H9 (cell line): ENCODE measurements around the gene MROH2A. TPM values are rescaled to one million over a fixed set of nuclear protein-coding genes. Genes with fewer than 3 reads are reported as not detected.

Source experiments
- DNase-seq: peaks from one replicate; pipeline ENCODE4 v3.0.0-alpha.2; 2017
- H2AFZ ChIP-seq: one replicate; pipeline ENCODE4 v1.6.1; 2013; ENCODE audit warnings: mild to moderate bottlenecking, low read length, control low read depth, moderate library complexity
- H2AK5ac ChIP-seq: 2 replicates; pipeline ENCODE4 v1.6.1; 2013; ENCODE audit warnings: low read length, control low read depth, mixed read lengths; ENCODE audit not compliant: insufficient read length
- H2BK120ac ChIP-seq: one replicate; pipeline ENCODE4 v1.6.1; 2013; ENCODE audit warnings: low read depth, mild to moderate bottlenecking, low read length, control low read depth, inconsistent platforms; ENCODE audit not compliant: poor library complexity, severe bottlenecking
- H2BK12ac ChIP-seq: 2 replicates; pipeline ENCODE4 v1.6.1; 2013; ENCODE audit warnings: low read length, control low read depth, mixed read lengths, low read depth; ENCODE audit not compliant: insufficient read length
- H2BK15ac ChIP-seq: 2 replicates; pipeline ENCODE4 v1.6.1; 2013; ENCODE audit warnings: low read depth, low read length, control low read depth
- H2BK20ac ChIP-seq: one replicate; pipeline ENCODE4 v1.6.1; 2013; ENCODE audit warnings: low read depth, mild to moderate bottlenecking, low read length, control low read depth, inconsistent platforms; ENCODE audit not compliant: poor library complexity, severe bottlenecking
- H2BK5ac ChIP-seq: 2 replicates; pipeline ENCODE4 v1.6.1; 2013; ENCODE audit warnings: low read length, control low read depth, mixed read lengths; ENCODE audit not compliant: insufficient read length
- H3K14ac ChIP-seq: 2 replicates; pipeline ENCODE4 v1.6.1; 2013; ENCODE audit warnings: low read length, control low read depth; ENCODE audit not compliant: insufficient read depth
- H3K18ac ChIP-seq: 2 replicates; pipeline ENCODE4 v1.6.1; 2013; ENCODE audit warnings: low read depth, mild to moderate bottlenecking, mixed read lengths, low read length, control low read depth; ENCODE audit not compliant: insufficient read length
- H3K23ac ChIP-seq: 2 replicates; pipeline ENCODE4 v1.6.1; 2013; ENCODE audit warnings: low read length, control low read depth, mixed read lengths, low read depth; ENCODE audit not compliant: insufficient read length
- H3K23me2 ChIP-seq: 2 replicates; pipeline ENCODE4 v1.6.1; 2013; ENCODE audit warnings: low read depth, mild to moderate bottlenecking, mixed read lengths, low read length, control low read depth; ENCODE audit not compliant: insufficient read length, poor library complexity, severe bottlenecking
- H3K27ac ChIP-seq: 2 replicates; pipeline ENCODE4 v1.5.1; 2013; ENCODE audit warnings: low read length, control low read depth, mixed read lengths, low read depth; ENCODE audit not compliant: insufficient read length
- H3K27me3 ChIP-seq: 2 replicates; pipeline ENCODE4 v1.6.1; 2013; ENCODE audit warnings: low read length, control low read depth, inconsistent platforms; ENCODE audit not compliant: insufficient read depth
- H3K4ac ChIP-seq: 2 replicates; pipeline ENCODE4 v1.6.1; 2013; ENCODE audit warnings: low read depth, mild to moderate bottlenecking, control low read depth, inconsistent platforms, low read length, moderate library complexity
- H3K4me1 ChIP-seq: 2 replicates; pipeline ENCODE4 v1.6.1; 2013; ENCODE audit warnings: low read length, control low read depth, inconsistent platforms; ENCODE audit not compliant: insufficient read depth
- H3K4me2 ChIP-seq: 2 replicates; pipeline ENCODE4 v1.6.1; 2013; ENCODE audit warnings: low read length, control low read depth, mixed read lengths; ENCODE audit not compliant: insufficient read length, insufficient read depth
- H3K56ac ChIP-seq: 2 replicates; pipeline ENCODE4 v1.6.1; 2013; ENCODE audit warnings: low read depth, mild to moderate bottlenecking, mixed read lengths, low read length, control low read depth; ENCODE audit not compliant: insufficient read length
- H3K79me1 ChIP-seq: 2 replicates; pipeline ENCODE4 v1.6.1; 2013; ENCODE audit warnings: low read depth, mild to moderate bottlenecking, moderate library complexity, low read length, control low read depth, inconsistent platforms; ENCODE audit not compliant: insufficient read depth, poor library complexity, severe bottlenecking
- H3K79me2 ChIP-seq: 2 replicates; pipeline ENCODE4 v1.6.1; 2013; ENCODE audit warnings: low read length, control low read depth, inconsistent platforms; ENCODE audit not compliant: insufficient read depth
- H3K9ac ChIP-seq: 2 replicates; pipeline ENCODE4 v1.6.1; 2013; ENCODE audit warnings: low read length, control low read depth, mixed read lengths; ENCODE audit not compliant: insufficient read length; ENCODE audit errors: extremely low read depth
- H3K9me3 ChIP-seq: one replicate; pipeline ENCODE4 v1.6.1; 2013; ENCODE audit warnings: low read depth, low read length, inconsistent platforms; ENCODE audit not compliant: control insufficient read depth
- H3T11ph ChIP-seq: one replicate; pipeline ENCODE4 v1.6.1; 2013; ENCODE audit warnings: mild to moderate bottlenecking, low read length, control low read depth, inconsistent platforms
- H4K20me1 ChIP-seq: one replicate; pipeline ENCODE4 v1.6.1; 2013; ENCODE audit not compliant: control insufficient read depth, insufficient read length, insufficient read depth
- H4K5ac ChIP-seq: 2 replicates; pipeline ENCODE4 v1.6.1; 2013; ENCODE audit warnings: low read depth, mild to moderate bottlenecking, mixed read lengths, low read length, control low read depth; ENCODE audit not compliant: insufficient read length
- H4K8ac ChIP-seq: replicated peaks from 2 replicates; pipeline ENCODE4 v1.6.1; 2013; ENCODE audit warnings: low read length, control low read depth, mixed read lengths, low read depth; ENCODE audit not compliant: insufficient read length
- H4K91ac ChIP-seq: 2 replicates; pipeline ENCODE4 v1.6.1; 2013; ENCODE audit warnings: low read depth, mild to moderate bottlenecking, moderate library complexity, mixed read lengths, low read length, control low read depth; ENCODE audit not compliant: insufficient read length
- H3K27ac Mint-ChIP-seq, 3 experiments: 2 replicates in 2 of 3; 3 replicates in 1 of 3; pipeline ENCODE4 v1.8.0; 2020 to 2021; ENCODE audit warnings: mixed read lengths in 3 of 3, mild to moderate bottlenecking in 1 of 3, moderate library complexity in 1 of 3
- H3K27me3 Mint-ChIP-seq: 2 replicates; pipeline ENCODE4 v1.8.0; 2021; ENCODE audit warnings: low read depth, mild to moderate bottlenecking, moderate library complexity, mixed read lengths
- H3K36me3 Mint-ChIP-seq, 3 experiments: 2 replicates in 2 of 3; 3 replicates in 1 of 3; pipeline ENCODE4 v1.8.0; 2020 to 2021; ENCODE audit warnings: low read depth in 3 of 3, mixed read lengths in 3 of 3; ENCODE audit not compliant: insufficient read depth in 1 of 3
- H3K4me1 Mint-ChIP-seq, 2 experiments: 2 replicates each; pipeline ENCODE4 v1.8.0; 2020; ENCODE audit warnings: mixed read lengths in 2 of 2
- H3K4me3 Mint-ChIP-seq, 2 experiments: 2 replicates in 1 of 2; 3 replicates in 1 of 2; pipeline ENCODE4 v1.8.0; 2020 to 2021; ENCODE audit warnings: mild to moderate bottlenecking in 2 of 2, mixed read lengths in 2 of 2, moderate library complexity in 1 of 2
- H3K9me3 Mint-ChIP-seq, 2 experiments: 2 replicates in 1 of 2; 3 replicates in 1 of 2; pipeline ENCODE4 v1.8.0; 2020; ENCODE audit warnings: mild to moderate bottlenecking in 2 of 2, mixed read lengths in 2 of 2, moderate library complexity in 1 of 2
- CTCF ChIP-seq: fragments of 200-600 bp; sonication (generic); conservative IDR thresholded peaks from 3 replicates; pipeline ENCODE4 v1.8.0; 2021; ENCODE audit warnings: antibody characterized with exemption, mild to moderate bottlenecking
- WGBS: extraction: QIAGEN DNeasy Blood & Tissue Kit; methylation state at CpG from one replicate; pipeline ENCODE4 v1.1.7; 2013; ENCODE audit warnings: missing lambda C conversion rate, low lambda C conversion rate, mixed read lengths; ENCODE audit not compliant: insufficient read length; ENCODE audit errors: extremely low coverage; 5-methylcytosine and 5-hydroxymethylcytosine counted together
- total RNA-seq: library from RNA; stranded (reverse); gene quantifications from 2 replicates; pipeline ENCODE4 v1.2.1, GENCODE V29; 2021

Gene MROH2A
- total RNA-seq, 1 experiment from 2014 or later = not detected

DNA sequence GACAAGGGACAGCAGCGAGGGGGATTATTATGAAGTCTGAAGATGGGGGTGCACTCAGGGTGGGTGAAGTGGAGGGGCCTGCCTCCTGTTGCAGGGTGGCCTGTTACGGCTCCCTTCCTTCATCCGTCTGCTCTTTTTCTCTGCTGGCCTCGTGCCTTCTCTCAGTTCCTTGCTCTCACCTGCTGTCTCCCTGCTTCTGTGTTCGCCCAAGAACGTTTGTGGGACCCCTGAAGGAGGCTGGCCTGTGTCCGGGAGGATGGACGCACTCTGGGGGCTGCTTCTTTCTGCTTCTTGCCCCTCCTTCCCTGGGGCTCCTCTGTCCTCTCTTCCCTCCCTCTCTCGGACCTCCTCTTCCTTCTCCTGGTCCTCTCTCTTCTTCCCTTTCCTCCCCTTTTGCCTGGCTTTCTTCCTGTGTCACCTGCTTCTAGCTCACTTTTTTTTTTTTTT is 13.8 kb downstream of the MROH2A start:
- H2AFZ ChIP-seq = no peak overlapping the region
- WGBS = no CpG with 5 or more reads among the region's 9 CpGs
- no peak overlapping the region for H3K56ac ChIP-seq
- no peaks in the 10 kb centered on the region for H3K23me2 ChIP-seq
- H3K4me1 Mint-ChIP-seq = no peaks in the 10 kb centered on the region
- H3K27me3 Mint-ChIP-seq = peaks cover 10% of the 10 kb centered on the region
- H3K9me3 ChIP-seq = no peaks in the 10 kb centered on the region
- no peak overlapping the region for H2BK12ac ChIP-seq
- H3K79me2 ChIP-seq = no peaks in the 10 kb centered on the region
- no peak overlapping the region for H4K91ac ChIP-seq
- no peak overlapping the region for H3T11ph ChIP-seq
- H2AK5ac ChIP-seq = no peak overlapping the region
- no peak overlapping the region for H3K27ac Mint-ChIP-seq
- no peak overlapping the region for H4K8ac ChIP-seq
- H2BK20ac ChIP-seq = no peak overlapping the region
- no peak for DNase-seq
- no peak overlapping the region for H3K9ac ChIP-seq
- H3K4ac ChIP-seq = no peak overlapping the region
- TF ChIP-seq CTCF = no peak
- H3K14ac ChIP-seq = no peak overlapping the region
- H3K27ac ChIP-seq = no peak overlapping the region
- H3K27me3 ChIP-seq = no peaks in the 10 kb centered on the region
- no peak overlapping the region for H4K5ac ChIP-seq
- H2BK120ac ChIP-seq = no peak overlapping the region
- no peaks in the 10 kb centered on the region for H3K4me1 ChIP-seq
- H4K20me1 ChIP-seq = no peaks in the 10 kb centered on the region
- no peaks in the 10 kb centered on the region; a peak in 1 of 7 replicates for H3K36me3 Mint-ChIP-seq
- no peak overlapping the region for H3K23ac ChIP-seq
- peaks cover 0 to 3% of the 10 kb centered on the region in 2 experiments; a peak in 1 of 5 replicates for H3K9me3 Mint-ChIP-seq
- H2BK5ac ChIP-seq = no peak overlapping the region
- no peak overlapping the region for H2BK15ac ChIP-seq
- no peak overlapping the region for H3K4me2 ChIP-seq
- H3K79me1 ChIP-seq = no peaks in the 10 kb centered on the region
- H3K18ac ChIP-seq = no peak overlapping the region
- no peak overlapping the region for H3K4me3 Mint-ChIP-seq
